Measurements from ENCODE around the gene PLEKHM2.

Gene PLEKHM2, protein sequence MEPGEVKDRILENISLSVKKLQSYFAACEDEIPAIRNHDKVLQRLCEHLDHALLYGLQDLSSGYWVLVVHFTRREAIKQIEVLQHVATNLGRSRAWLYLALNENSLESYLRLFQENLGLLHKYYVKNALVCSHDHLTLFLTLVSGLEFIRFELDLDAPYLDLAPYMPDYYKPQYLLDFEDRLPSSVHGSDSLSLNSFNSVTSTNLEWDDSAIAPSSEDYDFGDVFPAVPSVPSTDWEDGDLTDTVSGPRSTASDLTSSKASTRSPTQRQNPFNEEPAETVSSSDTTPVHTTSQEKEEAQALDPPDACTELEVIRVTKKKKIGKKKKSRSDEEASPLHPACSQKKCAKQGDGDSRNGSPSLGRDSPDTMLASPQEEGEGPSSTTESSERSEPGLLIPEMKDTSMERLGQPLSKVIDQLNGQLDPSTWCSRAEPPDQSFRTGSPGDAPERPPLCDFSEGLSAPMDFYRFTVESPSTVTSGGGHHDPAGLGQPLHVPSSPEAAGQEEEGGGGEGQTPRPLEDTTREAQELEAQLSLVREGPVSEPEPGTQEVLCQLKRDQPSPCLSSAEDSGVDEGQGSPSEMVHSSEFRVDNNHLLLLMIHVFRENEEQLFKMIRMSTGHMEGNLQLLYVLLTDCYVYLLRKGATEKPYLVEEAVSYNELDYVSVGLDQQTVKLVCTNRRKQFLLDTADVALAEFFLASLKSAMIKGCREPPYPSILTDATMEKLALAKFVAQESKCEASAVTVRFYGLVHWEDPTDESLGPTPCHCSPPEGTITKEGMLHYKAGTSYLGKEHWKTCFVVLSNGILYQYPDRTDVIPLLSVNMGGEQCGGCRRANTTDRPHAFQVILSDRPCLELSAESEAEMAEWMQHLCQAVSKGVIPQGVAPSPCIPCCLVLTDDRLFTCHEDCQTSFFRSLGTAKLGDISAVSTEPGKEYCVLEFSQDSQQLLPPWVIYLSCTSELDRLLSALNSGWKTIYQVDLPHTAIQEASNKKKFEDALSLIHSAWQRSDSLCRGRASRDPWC

DNA sequence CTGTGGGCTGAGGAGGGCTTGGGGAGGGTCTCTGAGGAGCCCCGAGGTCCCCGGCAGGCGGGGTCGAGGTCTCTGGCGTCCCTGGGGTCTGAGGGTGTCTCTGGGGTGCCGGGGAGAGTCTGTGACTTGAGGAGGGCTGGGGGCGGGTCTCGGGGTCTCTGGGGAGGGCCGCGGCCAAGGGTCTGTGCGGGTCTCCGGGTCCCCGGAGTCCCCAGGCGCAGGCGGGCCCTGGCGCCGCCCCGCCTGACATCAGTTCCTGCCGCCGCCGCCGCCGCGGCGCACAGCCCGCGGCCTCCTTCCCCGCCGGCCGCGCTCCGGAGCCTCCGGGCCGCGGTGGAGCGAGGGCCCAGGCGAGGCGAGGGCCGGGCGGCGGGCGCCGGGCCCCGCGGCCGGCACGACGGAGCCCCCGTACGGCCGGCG is at the start of gene PLEKHM2:
Gene PLEKHM2, plus strand, starts transcription at position 279 of the 420 bp plus-strand sequence. CDS start 239 bp downstream, outside the sequence.
- TF ChIP-seq EZH2 (IDR thresholded peaks at IDR 0.05; ENCODE audit: borderline replicate concordance, low read depth, low read length, severe bottlenecking) = no peak
- TF ChIP-seq, protein P1, sequence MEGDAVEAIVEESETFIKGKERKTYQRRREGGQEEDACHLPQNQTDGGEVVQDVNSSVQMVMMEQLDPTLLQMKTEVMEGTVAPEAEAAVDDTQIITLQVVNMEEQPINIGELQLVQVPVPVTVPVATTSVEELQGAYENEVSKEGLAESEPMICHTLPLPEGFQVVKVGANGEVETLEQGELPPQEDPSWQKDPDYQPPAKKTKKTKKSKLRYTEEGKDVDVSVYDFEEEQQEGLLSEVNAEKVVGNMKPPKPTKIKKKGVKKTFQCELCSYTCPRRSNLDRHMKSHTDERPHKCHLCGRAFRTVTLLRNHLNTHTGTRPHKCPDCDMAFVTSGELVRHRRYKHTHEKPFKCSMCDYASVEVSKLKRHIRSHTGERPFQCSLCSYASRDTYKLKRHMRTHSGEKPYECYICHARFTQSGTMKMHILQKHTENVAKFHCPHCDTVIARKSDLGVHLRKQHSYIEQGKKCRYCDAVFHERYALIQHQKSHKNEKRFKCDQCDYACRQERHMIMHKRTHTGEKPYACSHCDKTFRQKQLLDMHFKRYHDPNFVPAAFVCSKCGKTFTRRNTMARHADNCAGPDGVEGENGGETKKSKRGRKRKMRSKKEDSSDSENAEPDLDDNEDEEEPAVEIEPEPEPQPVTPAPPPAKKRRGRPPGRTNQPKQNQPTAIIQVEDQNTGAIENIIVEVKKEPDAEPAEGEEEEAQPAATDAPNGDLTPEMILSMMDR (IDR thresholded peaks at IDR 0.05; ENCODE audit: borderline replicate concordance, extremely low read depth, low read length, poor library complexity, severe bottlenecking) = no peak
- Histone ChIP-seq H2AFZ (ENCODE audit: low read depth, low read length) (peak within 1 kb of the TSS; percentile 97), H3K9me3 (ENCODE audit: insufficient read depth, low read length, severe bottlenecking) (no peaks in the 10 kb centered on the region), H3K27me3 (ENCODE audit: insufficient read depth, low read length, poor library complexity) (no peaks in the 10 kb centered on the region), H3K4me1 (ENCODE audit: insufficient read depth, low read length) (peaks cover 24% of the 10 kb centered on the region), H3K27ac (ENCODE audit: low read length) (peak within 1 kb of the TSS; percentile 85), H3K9ac (ENCODE audit: low read depth, low read length) (peak within 1 kb of the TSS; percentile 95), H3K36me3 (ENCODE audit: insufficient read depth, low read length) (no peaks in the 10 kb centered on the region), H4K20me1 (ENCODE audit: insufficient read depth, low read length) (peaks cover 2% of the 10 kb centered on the region; the same call in 1 of the 2 replicates), H3K4me2 (ENCODE audit: insufficient read depth, low read length) (peak within 1 kb of the TSS; percentile 85), H3K4me3 (ENCODE audit: low read depth in 1 of 2, low read length in 2 of 2) (peak within 1 kb of the TSS; percentile 62 to 83), H3K79me2 (ENCODE audit: insufficient read depth, low read length) (peaks cover 50% of the 10 kb centered on the region)
- ATAC-seq (ENCODE audit: insufficient read depth, low read depth) = peak; percentile 90
- peak; percentile 54 for DNase-seq

GRCh38 chr1:15636436-15636835 is 47.7 kb upstream of the PLEKHM2 start:
- no peak overlapping the region for H3K4me3 ChIP-seq (ENCODE audit: low read depth in 1 of 2, low read length in 2 of 2)

GRCh38 chr1:15637826-15638225 is 46.3 kb upstream of the PLEKHM2 start:
- ATAC-seq (ENCODE audit: insufficient read depth, low read depth) = no peak
- DNase-seq = no peak
- H3K36me3 ChIP-seq (ENCODE audit: insufficient read depth, low read length) = peaks cover 94% of the 10 kb centered on the region
- H2AFZ ChIP-seq (ENCODE audit: low read depth, low read length) = no peak overlapping the region
- no peak overlapping the region for H3K27ac ChIP-seq (ENCODE audit: low read length)
- H3K79me2 ChIP-seq (ENCODE audit: insufficient read depth, low read length) = no peaks in the 10 kb centered on the region
- H4K20me1 ChIP-seq (ENCODE audit: insufficient read depth, low read length) = no peaks in the 10 kb centered on the region
- H3K4me3 ChIP-seq (ENCODE audit: low read depth in 1 of 2, low read length in 2 of 2) = no peak overlapping the region
- H3K9ac ChIP-seq (ENCODE audit: low read depth, low read length) = no peak overlapping the region
- no peaks in the 10 kb centered on the region for H3K4me1 ChIP-seq (ENCODE audit: insufficient read depth, low read length)
- no peak overlapping the region for H3K4me2 ChIP-seq (ENCODE audit: insufficient read depth, low read length)
- H3K27me3 ChIP-seq (ENCODE audit: insufficient read depth, low read length, poor library complexity) = no peaks in the 10 kb centered on the region
- H3K9me3 ChIP-seq (ENCODE audit: insufficient read depth, low read length, severe bottlenecking) = no peaks in the 10 kb centered on the region
- no peak for TF ChIP-seq EZH2 (IDR thresholded peaks at IDR 0.05; ENCODE audit: borderline replicate concordance, low read depth, low read length, severe bottlenecking)
- TF ChIP-seq, protein P1 (IDR thresholded peaks at IDR 0.05; ENCODE audit: borderline replicate concordance, extremely low read depth, low read length, poor library complexity, severe bottlenecking) = no peak

More at GRCh38 chr1:15636436-15636835, 47.7 kb upstream of the PLEKHM2 start:
- no peaks in the 10 kb centered on the region for H3K27me3 ChIP-seq (ENCODE audit: insufficient read depth, low read length, poor library complexity)
- no peaks in the 10 kb centered on the region for H3K79me2 ChIP-seq (ENCODE audit: insufficient read depth, low read length)
- H2AFZ ChIP-seq (ENCODE audit: low read depth, low read length) = no peak overlapping the region
- no peaks in the 10 kb centered on the region for H3K9me3 ChIP-seq (ENCODE audit: insufficient read depth, low read length, severe bottlenecking)
- no peak for TF ChIP-seq EZH2 (IDR thresholded peaks at IDR 0.05; ENCODE audit: borderline replicate concordance, low read depth, low read length, severe bottlenecking)
- TF ChIP-seq, protein P1 (IDR thresholded peaks at IDR 0.05; ENCODE audit: borderline replicate concordance, extremely low read depth, low read length, poor library complexity, severe bottlenecking) = no peak
- no peaks in the 10 kb centered on the region for H4K20me1 ChIP-seq (ENCODE audit: insufficient read depth, low read length)
- H3K9ac ChIP-seq (ENCODE audit: low read depth, low read length) = no peak overlapping the region
- no peak overlapping the region for H3K4me2 ChIP-seq (ENCODE audit: insufficient read depth, low read length)
- H3K36me3 ChIP-seq (ENCODE audit: insufficient read depth, low read length) = peaks cover 99% of the 10 kb centered on the region
- no peak overlapping the region for H3K27ac ChIP-seq (ENCODE audit: low read length)
- no peaks in the 10 kb centered on the region for H3K4me1 ChIP-seq (ENCODE audit: insufficient read depth, low read length)
- ATAC-seq (ENCODE audit: insufficient read depth, low read depth) (no peak), DNase-seq (no peak)

Measured in DND-41 (cell line).